ENCODE measurements around the gene XYLT1.
A peak's percentile ranks its signal among the peaks of the same experiment; 100 is the strongest.

XYLT1 gene

GRCh38 chr16:17374668-17375255 lies 96.0 kb downstream of the XYLT1 start:
- no peak for DNase-seq (ENCODE audit: low read depth)

GRCh38 chr16:17373533-17373932 lies 97.2 kb downstream of the XYLT1 start:
- no peak for DNase-seq (ENCODE audit: low read depth)

- DNase-seq (ENCODE audit: low read depth): no peak
Observed at GRCh38 chr16:17372386-17372785, 98.4 kb downstream of the XYLT1 start.

- DNase-seq (ENCODE audit: low read depth): no peak
Observed at GRCh38 chr16:17371299-17371698, 99.5 kb downstream of the XYLT1 start.

GRCh38 chr16:17370731-17371285 lies 100.0 kb downstream of the XYLT1 start:
- no peak for DNase-seq (ENCODE audit: low read depth)

- DNase-seq (ENCODE audit: low read depth): no peak
Observed at GRCh38 chr16:17370223-17370707, 100.5 kb downstream of the XYLT1 start.

GRCh38 chr16:17369421-17370222 lies 101.1 kb downstream of the XYLT1 start:
- peak; percentile 50 for DNase-seq (ENCODE audit: low read depth)

- DNase-seq (ENCODE audit: low read depth): no peak
Observed at GRCh38 chr16:17368951-17369350, 101.8 kb downstream of the XYLT1 start.

- no peak for DNase-seq (ENCODE audit: low read depth)
Observed at GRCh38 chr16:17368446-17368845, 102.3 kb downstream of the XYLT1 start.

GRCh38 chr16:17367923-17368322 lies 102.8 kb downstream of the XYLT1 start:
- DNase-seq (ENCODE audit: low read depth): no peak

GRCh38 chr16:17367036-17367435 lies 103.7 kb downstream of the XYLT1 start:
- no peak for DNase-seq (ENCODE audit: low read depth)

- no peak for DNase-seq (ENCODE audit: low read depth)
Observed at GRCh38 chr16:17366299-17366961, 104.3 kb downstream of the XYLT1 start.

- no peak for DNase-seq (ENCODE audit: low read depth)
Observed at GRCh38 chr16:17365591-17366298, 105.0 kb downstream of the XYLT1 start.

- no peak for DNase-seq (ENCODE audit: low read depth)
Observed at GRCh38 chr16:17365211-17365541, 105.6 kb downstream of the XYLT1 start.

- no peak for DNase-seq (ENCODE audit: low read depth)
Observed at GRCh38 chr16:17364319-17365210, 106.2 kb downstream of the XYLT1 start.

GRCh38 chr16:17362946-17363345 lies 107.8 kb downstream of the XYLT1 start:
- DNase-seq (ENCODE audit: low read depth): no peak

GRCh38 chr16:17362183-17362582 lies 108.6 kb downstream of the XYLT1 start:
- DNase-seq (ENCODE audit: low read depth): no peak

GRCh38 chr16:17360693-17361122 lies 110.1 kb downstream of the XYLT1 start:
- no peak for DNase-seq (ENCODE audit: low read depth)

- DNase-seq (ENCODE audit: low read depth): no peak
Observed at GRCh38 chr16:17359788-17360390, 110.9 kb downstream of the XYLT1 start.

- no peak for DNase-seq (ENCODE audit: low read depth)
Observed at GRCh38 chr16:17358846-17359245, 111.9 kb downstream of the XYLT1 start.

GRCh38 chr16:17358355-17358754 lies 112.4 kb downstream of the XYLT1 start:
- no peak for DNase-seq (ENCODE audit: low read depth)

Data from activated T-cell treated with anti-CD3 and anti-CD28 coated beads for 1 hour (primary cell).